Measurements from ENCODE around the gene FAM24B.
"Not testable (repeated sequence)": the region's sequence is repeated elsewhere in the genome, so short reads cannot be mapped to it uniquely, and the experiment has no call there.

The FAM24B gene

DNA sequence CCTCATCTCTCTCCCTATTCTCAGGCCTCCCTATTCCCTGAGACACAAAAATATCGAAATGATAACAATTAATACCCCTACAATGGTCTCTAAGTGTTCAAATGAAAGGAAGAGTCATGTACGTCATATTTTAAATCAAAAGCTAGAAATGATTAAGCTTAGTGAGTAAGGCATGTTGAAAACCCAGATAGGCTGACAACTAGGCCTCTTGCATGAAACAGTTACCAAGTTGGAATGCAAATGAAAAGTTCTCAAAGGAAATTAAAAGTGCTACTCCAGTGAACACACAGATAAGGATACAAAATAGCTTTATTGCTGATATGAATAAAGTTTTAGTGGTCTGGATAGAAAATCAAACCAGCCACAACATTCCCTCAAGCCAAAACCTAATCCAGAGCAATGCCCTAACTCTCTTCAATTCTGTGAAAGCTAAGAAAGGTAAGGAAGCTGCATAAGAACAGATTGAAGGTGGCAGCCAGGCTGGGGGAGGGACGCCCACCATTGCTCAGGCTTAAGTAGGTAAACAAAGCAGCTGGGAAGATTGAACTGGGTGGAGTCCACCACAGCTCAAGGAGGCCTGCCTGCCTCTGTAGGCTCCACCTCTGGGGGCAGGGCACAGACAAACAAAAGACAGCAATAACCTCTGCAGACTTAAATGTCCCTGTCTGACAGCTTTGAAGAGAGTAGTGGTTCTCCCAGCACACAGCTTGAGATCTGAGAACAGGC, 12.5 kb downstream of the FAM24B start:
- H3K27ac Mint-ChIP-seq, DNase-seq, CTCF ChIA-PET, H3K4me3 Mint-ChIP-seq, H3K27me3 Mint-ChIP-seq, H3K4me1 Mint-ChIP-seq: not testable (repeated sequence)
- Mint-ChIP-seq H3K36me3 (peaks cover 22% of the 10 kb centered on the region), H3K9me3 (peaks cover 14% of the 10 kb centered on the region)

DNA sequence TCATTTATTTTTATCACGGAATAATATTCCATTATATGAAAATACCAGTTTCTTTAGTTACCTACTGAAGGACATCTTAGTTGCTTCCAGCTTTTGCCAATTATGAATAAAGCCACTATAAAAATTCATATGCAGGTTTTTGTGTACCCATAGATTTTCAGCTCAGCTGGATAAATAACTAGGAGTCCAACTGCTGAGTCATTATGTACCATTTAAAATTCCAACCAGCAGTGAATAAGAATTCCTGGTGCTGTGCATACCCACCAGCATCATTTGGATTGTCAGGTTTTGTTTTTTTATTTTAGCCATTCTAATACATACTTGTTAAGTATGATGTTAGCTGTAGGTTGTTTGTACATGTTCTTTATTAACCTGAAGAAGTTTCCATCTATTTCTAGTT, 14.5 kb downstream of the FAM24B start:
- peaks cover 14% of the 10 kb centered on the region for H3K36me3 Mint-ChIP-seq
- no peak overlapping the region for H3K4me3 Mint-ChIP-seq
- peaks cover 13% of the 10 kb centered on the region for H3K9me3 Mint-ChIP-seq
- H3K27me3 Mint-ChIP-seq: no peaks in the 10 kb centered on the region
- CTCF ChIA-PET: no interaction called here
- no peak overlapping the region for H3K27ac Mint-ChIP-seq
- no peak for DNase-seq
- H3K4me1 Mint-ChIP-seq: no peaks in the 10 kb centered on the region

GRCh38 chr10:122864194-122864592, 15.2 kb downstream of the FAM24B start:
- Mint-ChIP-seq H3K27ac (no peak overlapping the region), H3K4me1 (no peaks in the 10 kb centered on the region), H3K4me3 (no peak overlapping the region), H3K36me3 (peaks cover 9% of the 10 kb centered on the region), H3K27me3 (no peaks in the 10 kb centered on the region), H3K9me3 (peaks cover 13% of the 10 kb centered on the region)
- CTCF ChIA-PET: no interaction called here
- DNase-seq: no peak

- Mint-ChIP-seq H3K27me3 (no peaks in the 10 kb centered on the region), H3K9me3 (peaks cover 10% of the 10 kb centered on the region), H3K36me3 (peaks cover 11% of the 10 kb centered on the region), H3K27ac (no peak overlapping the region), H3K4me1 (no peaks in the 10 kb centered on the region), H3K4me3 (no peak overlapping the region)
- CTCF ChIA-PET: no interaction called here
- no peak for DNase-seq
Observed at GRCh38 chr10:122863216-122864193, 15.9 kb downstream of the FAM24B start.

- no peaks in the 10 kb centered on the region for H3K27me3 Mint-ChIP-seq
- H3K4me3 Mint-ChIP-seq: no peak overlapping the region
- H3K36me3 Mint-ChIP-seq: peaks cover 7% of the 10 kb centered on the region
- CTCF ChIA-PET: no interaction called here
- H3K27ac Mint-ChIP-seq: no peak overlapping the region
- no peaks in the 10 kb centered on the region for H3K4me1 Mint-ChIP-seq
- DNase-seq: no peak
- H3K9me3 Mint-ChIP-seq: peaks cover 3% of the 10 kb centered on the region
Observed at GRCh38 chr10:122861711-122862161, 17.6 kb downstream of the FAM24B start.

GRCh38 chr10:122859527-122859926, 19.9 kb downstream of the FAM24B start:
- peaks cover 15% of the 10 kb centered on the region for H3K36me3 Mint-ChIP-seq
- no peak overlapping the region for H3K4me3 Mint-ChIP-seq
- no peaks in the 10 kb centered on the region for H3K27me3 Mint-ChIP-seq
- peaks cover 8% of the 10 kb centered on the region for H3K4me1 Mint-ChIP-seq
- CTCF ChIA-PET: no interaction called here
- H3K27ac Mint-ChIP-seq: no peak overlapping the region
- no peaks in the 10 kb centered on the region for H3K9me3 Mint-ChIP-seq
- no peak for DNase-seq

DNA sequence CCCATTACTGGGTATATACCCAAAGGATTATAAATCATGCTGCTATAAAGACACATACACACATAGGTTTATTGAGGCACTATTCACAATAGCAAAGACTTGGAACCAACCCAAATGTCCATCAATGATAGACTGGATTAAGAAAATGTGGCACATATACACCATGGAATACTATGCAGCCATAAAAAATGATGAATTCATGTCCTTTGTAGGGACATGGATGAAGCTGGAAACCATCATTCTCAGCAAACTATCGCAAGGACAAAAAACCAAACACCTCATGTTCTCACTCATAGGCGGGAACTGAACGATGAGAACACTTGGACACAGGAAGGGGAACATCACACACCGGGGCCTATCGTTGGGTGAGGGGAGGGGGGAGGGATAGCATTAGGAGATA, 21.3 kb downstream of the FAM24B start:
- H3K27me3 Mint-ChIP-seq, H3K9me3 Mint-ChIP-seq, CTCF ChIA-PET, H3K27ac Mint-ChIP-seq, H3K4me3 Mint-ChIP-seq, DNase-seq: not testable (repeated sequence)
- Mint-ChIP-seq H3K4me1 (peaks cover 19% of the 10 kb centered on the region), H3K36me3 (peaks cover 17% of the 10 kb centered on the region)

GRCh38 chr10:122856902-122857301, 22.5 kb downstream of the FAM24B start:
- CTCF ChIA-PET: no interaction called here
- peaks cover 22% of the 10 kb centered on the region for H3K36me3 Mint-ChIP-seq
- no peak overlapping the region for H3K4me3 Mint-ChIP-seq
- no peak overlapping the region for H3K27ac Mint-ChIP-seq
- H3K9me3 Mint-ChIP-seq: no peaks in the 10 kb centered on the region
- H3K27me3 Mint-ChIP-seq: no peaks in the 10 kb centered on the region
- peaks cover 24% of the 10 kb centered on the region for H3K4me1 Mint-ChIP-seq
- no peak for DNase-seq

GRCh38 chr10:122855745-122856144, 23.6 kb downstream of the FAM24B start:
- no peaks in the 10 kb centered on the region for H3K9me3 Mint-ChIP-seq
- H3K4me1 Mint-ChIP-seq: peaks cover 24% of the 10 kb centered on the region
- no peaks in the 10 kb centered on the region for H3K27me3 Mint-ChIP-seq
- DNase-seq: no peak
- no peak overlapping the region for H3K4me3 Mint-ChIP-seq
- no peak overlapping the region for H3K27ac Mint-ChIP-seq
- H3K36me3 Mint-ChIP-seq: peaks cover 24% of the 10 kb centered on the region
- CTCF ChIA-PET: interaction anchor here (0.9 kb wide), 1 partner anchor 18 kb away, joined by 3 read pairs; no protein-coding TSS in a partner anchor

GRCh38 chr10:122854648-122855047, 24.7 kb downstream of the FAM24B start:
- Mint-ChIP-seq H3K4me1 (peaks cover 24% of the 10 kb centered on the region), H3K9me3 (no peaks in the 10 kb centered on the region), H3K27ac (no peak overlapping the region), H3K4me3 (no peak overlapping the region), H3K27me3 (no peaks in the 10 kb centered on the region), H3K36me3 (peaks cover 26% of the 10 kb centered on the region)
- CTCF ChIA-PET: no interaction called here
- DNase-seq: no peak

GRCh38 chr10:122853665-122854313, 25.6 kb downstream of the FAM24B start:
- no peak for DNase-seq
- Mint-ChIP-seq H3K27me3 (no peaks in the 10 kb centered on the region), H3K36me3 (peaks cover 26% of the 10 kb centered on the region), H3K4me3 (no peak overlapping the region), H3K9me3 (no peaks in the 10 kb centered on the region), H3K27ac (no peak overlapping the region), H3K4me1 (peaks cover 24% of the 10 kb centered on the region)
- CTCF ChIA-PET: interaction anchor here (0.7 kb wide), 1 partner anchor 1931 kb away, joined by 3 read pairs; no protein-coding TSS in a partner anchor

GRCh38 chr10:122852261-122852660, 27.1 kb downstream of the FAM24B start:
- Mint-ChIP-seq H3K27ac (no peak overlapping the region), H3K9me3 (no peaks in the 10 kb centered on the region), H3K4me1 (peaks cover 30% of the 10 kb centered on the region), H3K36me3 (peaks cover 27% of the 10 kb centered on the region), H3K27me3 (no peaks in the 10 kb centered on the region), H3K4me3 (no peak overlapping the region)
- CTCF ChIA-PET: no interaction called here
- DNase-seq: no peak

GRCh38 chr10:122850705-122851640, 28.4 kb downstream of the FAM24B start:
- DNase-seq: no peak
- peaks cover 32% of the 10 kb centered on the region for H3K36me3 Mint-ChIP-seq
- H3K9me3 Mint-ChIP-seq: no peaks in the 10 kb centered on the region
- no peak overlapping the region for H3K27ac Mint-ChIP-seq
- H3K4me3 Mint-ChIP-seq: no peak overlapping the region
- no peaks in the 10 kb centered on the region for H3K27me3 Mint-ChIP-seq
- CTCF ChIA-PET: no interaction called here
- H3K4me1 Mint-ChIP-seq: peaks cover 30% of the 10 kb centered on the region
